ENCODE data around the gene ZSWIM3. TPM values are rescaled to one million over a fixed set of nuclear protein-coding genes. Genes with fewer than 3 reads are reported as not detected.

Gene ZSWIM3
- polyA plus RNA-seq, 1 donor from 2014 or later, result 14.3 TPM

DNA sequence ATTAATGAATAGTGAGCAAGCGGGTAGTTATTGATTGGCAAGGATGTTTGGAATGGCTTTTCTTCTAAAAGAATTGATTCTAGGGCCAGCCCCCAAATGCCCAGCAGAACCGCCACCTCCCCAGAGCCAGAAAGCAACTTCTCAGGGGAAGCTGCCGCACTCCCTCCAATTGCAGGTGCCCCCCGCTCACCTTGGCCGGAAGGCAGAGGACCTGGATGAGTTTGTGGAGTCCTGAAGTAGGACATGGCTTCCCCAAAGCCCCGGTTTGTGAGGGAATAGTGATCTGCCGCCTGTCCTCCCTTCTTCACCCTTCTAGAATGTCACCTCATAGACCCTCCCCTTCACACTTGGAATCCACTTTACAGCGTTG, 29.9 kb downstream of the ZSWIM3 start, which contains the start of gene SPATA25:
Gene SPATA25 (minus strand): TSS at position 277 of the 370 bp plus-strand sequence. CDS start 32 bp downstream, at position 245.
- H3K27me3 ChIP-seq (ENCODE audit: insufficient read depth, low read depth, low read length), result no peaks in the 10 kb centered on the region
- H3K36me3 ChIP-seq (ENCODE audit: insufficient read depth, low read length), result no peaks in the 10 kb centered on the region
- no peaks in the 10 kb centered on the region for H4K20me1 ChIP-seq (ENCODE audit: insufficient read depth)
- no peak within 1 kb of the TSS for H3K4me2 ChIP-seq (ENCODE audit: low read length)
- no peak within 1 kb of the TSS for H3K9ac ChIP-seq (ENCODE audit: low read length)
- no peaks in the 10 kb centered on the region for H3K9me3 ChIP-seq (ENCODE audit: low read length)
- H3K79me2 ChIP-seq (replicated peaks; ENCODE audit: insufficient read depth, low read length), result peaks cover under 1% of the 10 kb centered on the region
- H3K27ac ChIP-seq (ENCODE audit: low read length), result no peak within 1 kb of the TSS
- H3K9me2 ChIP-seq (ENCODE audit: insufficient read depth, low read length), result no peaks in the 10 kb centered on the region
- H2AFZ ChIP-seq (ENCODE audit: low read depth, low read length), result no peak within 1 kb of the TSS
- H3F3A ChIP-seq (ENCODE audit: insufficient read depth, low read length, poor library complexity, severe bottlenecking), result no peaks in the 10 kb centered on the region
- TF ChIP-seq MXI1 (conservative IDR thresholded peaks at IDR 0.05; ENCODE audit: poor library complexity, severe bottlenecking) (no peak), EP300 (conservative IDR thresholded peaks at IDR 0.05; ENCODE audit: poor library complexity, severe bottlenecking) (no peak), TAF1 (IDR thresholded peaks at IDR 0.05; ENCODE audit: low read depth) (no peak), RAD21 (conservative IDR thresholded peaks at IDR 0.05) (no peak), POLR2AphosphoS5 (IDR thresholded peaks at IDR 0.05) (no peak), EZH2 (IDR thresholded peaks at IDR 0.05; ENCODE audit: borderline replicate concordance, insufficient read depth, low read length, poor library complexity, severe bottlenecking) (no peak), SMC3 (conservative IDR thresholded peaks at IDR 0.05; ENCODE audit: poor library complexity) (no peak)
- TF ChIP-seq, protein P1, sequence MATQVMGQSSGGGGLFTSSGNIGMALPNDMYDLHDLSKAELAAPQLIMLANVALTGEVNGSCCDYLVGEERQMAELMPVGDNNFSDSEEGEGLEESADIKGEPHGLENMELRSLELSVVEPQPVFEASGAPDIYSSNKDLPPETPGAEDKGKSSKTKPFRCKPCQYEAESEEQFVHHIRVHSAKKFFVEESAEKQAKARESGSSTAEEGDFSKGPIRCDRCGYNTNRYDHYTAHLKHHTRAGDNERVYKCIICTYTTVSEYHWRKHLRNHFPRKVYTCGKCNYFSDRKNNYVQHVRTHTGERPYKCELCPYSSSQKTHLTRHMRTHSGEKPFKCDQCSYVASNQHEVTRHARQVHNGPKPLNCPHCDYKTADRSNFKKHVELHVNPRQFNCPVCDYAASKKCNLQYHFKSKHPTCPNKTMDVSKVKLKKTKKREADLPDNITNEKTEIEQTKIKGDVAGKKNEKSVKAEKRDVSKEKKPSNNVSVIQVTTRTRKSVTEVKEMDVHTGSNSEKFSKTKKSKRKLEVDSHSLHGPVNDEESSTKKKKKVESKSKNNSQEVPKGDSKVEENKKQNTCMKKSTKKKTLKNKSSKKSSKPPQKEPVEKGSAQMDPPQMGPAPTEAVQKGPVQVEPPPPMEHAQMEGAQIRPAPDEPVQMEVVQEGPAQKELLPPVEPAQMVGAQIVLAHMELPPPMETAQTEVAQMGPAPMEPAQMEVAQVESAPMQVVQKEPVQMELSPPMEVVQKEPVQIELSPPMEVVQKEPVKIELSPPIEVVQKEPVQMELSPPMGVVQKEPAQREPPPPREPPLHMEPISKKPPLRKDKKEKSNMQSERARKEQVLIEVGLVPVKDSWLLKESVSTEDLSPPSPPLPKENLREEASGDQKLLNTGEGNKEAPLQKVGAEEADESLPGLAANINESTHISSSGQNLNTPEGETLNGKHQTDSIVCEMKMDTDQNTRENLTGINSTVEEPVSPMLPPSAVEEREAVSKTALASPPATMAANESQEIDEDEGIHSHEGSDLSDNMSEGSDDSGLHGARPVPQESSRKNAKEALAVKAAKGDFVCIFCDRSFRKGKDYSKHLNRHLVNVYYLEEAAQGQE (IDR thresholded peaks at IDR 0.05; ENCODE audit: borderline replicate concordance), result no peak
- TF ChIP-seq, protein P2, sequence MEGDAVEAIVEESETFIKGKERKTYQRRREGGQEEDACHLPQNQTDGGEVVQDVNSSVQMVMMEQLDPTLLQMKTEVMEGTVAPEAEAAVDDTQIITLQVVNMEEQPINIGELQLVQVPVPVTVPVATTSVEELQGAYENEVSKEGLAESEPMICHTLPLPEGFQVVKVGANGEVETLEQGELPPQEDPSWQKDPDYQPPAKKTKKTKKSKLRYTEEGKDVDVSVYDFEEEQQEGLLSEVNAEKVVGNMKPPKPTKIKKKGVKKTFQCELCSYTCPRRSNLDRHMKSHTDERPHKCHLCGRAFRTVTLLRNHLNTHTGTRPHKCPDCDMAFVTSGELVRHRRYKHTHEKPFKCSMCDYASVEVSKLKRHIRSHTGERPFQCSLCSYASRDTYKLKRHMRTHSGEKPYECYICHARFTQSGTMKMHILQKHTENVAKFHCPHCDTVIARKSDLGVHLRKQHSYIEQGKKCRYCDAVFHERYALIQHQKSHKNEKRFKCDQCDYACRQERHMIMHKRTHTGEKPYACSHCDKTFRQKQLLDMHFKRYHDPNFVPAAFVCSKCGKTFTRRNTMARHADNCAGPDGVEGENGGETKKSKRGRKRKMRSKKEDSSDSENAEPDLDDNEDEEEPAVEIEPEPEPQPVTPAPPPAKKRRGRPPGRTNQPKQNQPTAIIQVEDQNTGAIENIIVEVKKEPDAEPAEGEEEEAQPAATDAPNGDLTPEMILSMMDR (IDR thresholded peaks at IDR 0.05; ENCODE audit: poor library complexity, severe bottlenecking), result no peak
- H3K4me3 ChIP-seq (ENCODE audit: low read length), result no peak within 1 kb of the TSS

DNA sequence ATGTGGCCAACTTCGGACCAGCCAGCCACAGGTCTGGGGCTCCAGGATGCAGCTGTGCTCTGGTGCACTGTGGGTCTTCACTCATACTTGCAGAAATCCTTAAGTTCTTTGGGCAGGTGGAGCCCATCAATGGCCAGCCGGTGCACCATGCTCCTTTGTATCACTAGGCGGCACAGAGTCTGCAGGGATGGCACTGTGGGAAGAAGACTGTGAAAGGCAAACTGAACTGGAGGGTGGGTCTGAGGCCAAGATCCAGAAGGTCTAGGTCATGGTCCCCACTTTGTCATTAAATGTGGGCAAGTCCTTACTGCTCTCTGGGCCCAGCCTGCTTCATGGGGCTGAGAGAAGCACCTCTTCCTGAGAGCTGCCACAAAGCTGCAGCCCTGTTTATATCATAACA, 31.3 kb downstream of the ZSWIM3 start:
- TF ChIP-seq, protein P2 (IDR thresholded peaks at IDR 0.05; ENCODE audit: poor library complexity, severe bottlenecking), result no peak
- TF ChIP-seq, protein P1 (IDR thresholded peaks at IDR 0.05; ENCODE audit: borderline replicate concordance), result no peak
- TF ChIP-seq POLR2AphosphoS5 (IDR thresholded peaks at IDR 0.05) (no peak), MXI1 (conservative IDR thresholded peaks at IDR 0.05; ENCODE audit: poor library complexity, severe bottlenecking) (no peak), SMC3 (conservative IDR thresholded peaks at IDR 0.05; ENCODE audit: poor library complexity) (no peak), EZH2 (IDR thresholded peaks at IDR 0.05; ENCODE audit: borderline replicate concordance, insufficient read depth, low read length, poor library complexity, severe bottlenecking) (no peak), RAD21 (conservative IDR thresholded peaks at IDR 0.05) (no peak), TAF1 (IDR thresholded peaks at IDR 0.05; ENCODE audit: low read depth) (no peak), EP300 (conservative IDR thresholded peaks at IDR 0.05; ENCODE audit: poor library complexity, severe bottlenecking) (no peak)
- Histone ChIP-seq H3K36me3 (ENCODE audit: insufficient read depth, low read length) (no peaks in the 10 kb centered on the region), H3K79me2 (replicated peaks; ENCODE audit: insufficient read depth, low read length) (no peaks in the 10 kb centered on the region), H2AFZ (ENCODE audit: low read depth, low read length) (no peak overlapping the region), H3K4me2 (ENCODE audit: low read length) (no peak overlapping the region), H3K9ac (ENCODE audit: low read length) (no peak overlapping the region), H3K27me3 (ENCODE audit: insufficient read depth, low read depth, low read length) (no peaks in the 10 kb centered on the region), H3K27ac (ENCODE audit: low read length) (no peak overlapping the region), H4K20me1 (ENCODE audit: insufficient read depth) (no peaks in the 10 kb centered on the region), H3F3A (ENCODE audit: insufficient read depth, low read length, poor library complexity, severe bottlenecking) (no peaks in the 10 kb centered on the region), H3K9me2 (ENCODE audit: insufficient read depth, low read length) (no peaks in the 10 kb centered on the region), H3K4me3 (ENCODE audit: low read length) (no peak overlapping the region), H3K9me3 (ENCODE audit: low read length) (no peaks in the 10 kb centered on the region)

Data from neural cell (in vitro differentiated cells).